PC-9 (cell line): ENCODE data around the gene SPAG5. TPM values are rescaled to one million over a fixed set of nuclear protein-coding genes. Genes with fewer than 3 reads are reported as not detected.

Experiments used
- BruUV-seq: library from RNA; stranded (reverse); fragments of 400-500 nt; replicated peaks from 2 replicates; lab custom pipeline; 2021; lab: Mats Ljungman, UMichigan
- CTCF ChIA-PET: fragments of 300-600 bp; sonication (Branson Sonifier 250); formaldehyde crosslinking; loops from one replicate; lab custom pipeline; 2022; ENCODE audit warnings: antibody characterized with exemption; lab: Charles Lee
- POLR2A ChIA-PET: fragments of 300-600 bp; sonication (Branson Sonifier 250); formaldehyde crosslinking; loops from one replicate; lab custom pipeline; 2022; ENCODE audit warnings: antibody characterized with exemption; ENCODE audit not compliant: unreplicated experiment; lab: Charles Lee
- DNase-seq, 2 experiments: peaks; one replicate each; pipeline versions ENCODE4 v3.0.0 to v3.0.0-alpha.2; 2015 to 2022; ENCODE audit warnings: mixed read lengths in 1 of 2
- H2AFZ ChIP-seq: fragments of 200-600 bp; sonication (generic); 2 replicates; pipeline ENCODE4 v1.8.1; 2017; ENCODE audit warnings: antibody characterized with exemption
- H3F3A ChIP-seq: fragments of 200-600 bp; sonication (generic); 2 replicates; pipeline ENCODE4 v1.8.1; 2017; ENCODE audit warnings: antibody characterized with exemption, mild to moderate bottlenecking, low read depth; ENCODE audit not compliant: insufficient read depth
- H3K27ac ChIP-seq: fragments of 200-600 bp; sonication (generic); 2 replicates; pipeline ENCODE4 v1.6.1; 2016; ENCODE audit warnings: mixed run types
- H3K27me3 ChIP-seq: fragments of 200-600 bp; sonication (generic); 2 replicates; pipeline ENCODE4 v1.6.1; 2016; ENCODE audit warnings: low read depth, mixed run types; ENCODE audit not compliant: insufficient read depth
- H3K36me3 ChIP-seq: fragments of 200-600 bp; sonication (generic); 2 replicates; pipeline ENCODE4 v1.6.1; 2016; ENCODE audit warnings: low read depth, mixed run types
- H3K4me1 ChIP-seq: fragments of 200-600 bp; sonication (generic); replicated peaks from 2 replicates; pipeline ENCODE4 v1.6.1; 2016; ENCODE audit warnings: mixed run types; ENCODE audit not compliant: insufficient read depth
- H3K4me2 ChIP-seq: fragments of 200-600 bp; sonication (generic); 2 replicates; pipeline ENCODE4 v1.6.1; 2017; ENCODE audit warnings: mixed run types
- H3K4me3 ChIP-seq: fragments of 200-600 bp; sonication (generic); 2 replicates; pipeline ENCODE4 v1.6.1; 2016; ENCODE audit warnings: mixed run types
- H3K79me2 ChIP-seq: fragments of 200-600 bp; sonication (generic); 2 replicates; pipeline ENCODE4 v1.6.1; 2017; ENCODE audit warnings: low read depth, mixed run types
- H3K9me2 ChIP-seq: fragments of 200-600 bp; sonication (generic); 2 replicates; pipeline ENCODE4 v1.8.1; 2017; ENCODE audit warnings: mild to moderate bottlenecking; ENCODE audit not compliant: insufficient read depth
- H3K9me3 ChIP-seq: fragments of 200-600 bp; sonication (generic); 2 replicates; pipeline ENCODE4 v1.8.1; 2016; ENCODE audit warnings: low read depth; ENCODE audit not compliant: insufficient read depth
- H4K20me1 ChIP-seq: fragments of 200-600 bp; sonication (generic); 2 replicates; pipeline ENCODE4 v1.8.1; 2017; ENCODE audit not compliant: insufficient read depth
- EZH2 ChIP-seq: fragments of 200-600 bp; sonication (generic); IDR thresholded peaks from 2 replicates; pipeline ENCODE4 v1.8.0; 2017; ENCODE audit warnings: antibody characterized with exemption, low read depth
- intact Hi-C: fragments of 100-400 bp; cut with micrococcal nuclease; formaldehyde crosslinking; loops from one replicate; pipeline ENCODE4 v1.10.0; 2022; ENCODE audit not compliant: unreplicated experiment
- total RNA-seq: library from RNA; stranded (reverse); gene quantifications from 2 replicates; pipeline ENCODE4 v1.2.3, GENCODE V29; 2021
- TF ChIP-seq, protein P1 (sequence below): fragments of 200-600 bp; sonication (generic); conservative IDR thresholded peaks from 2 replicates; pipeline ENCODE4 v1.6.1; 2017; ENCODE audit warnings: mixed run types, antibody characterized with exemption, mild to moderate bottlenecking, moderate library complexity

Gene SPAG5
- total RNA-seq, 1 experiment from 2014 or later, result 101 TPM

- CTCF ChIA-PET, result no interaction called here
- DNase-seq, result no peak
Measured at GRCh38 chr17:28537219-28537610, 61.6 kb downstream of the SPAG5 start.

GRCh38 chr17:28536532-28537218 lies 62.1 kb downstream of the SPAG5 start:
- intact Hi-C loops, result no loop called here
- H3F3A ChIP-seq, result peaks cover 5% of the 10 kb centered on the region; the same call in 1 of the 2 replicates
- no peaks in the 10 kb centered on the region; the same call in 1 of the 2 replicates for H4K20me1 ChIP-seq
- 0 out of 2 replicates have a peak, but pooled peaks cover 6% of the 10 kb centered on the region for H3K4me1 ChIP-seq
- ChIA-PET POLR2A (no interaction called here), CTCF (no interaction called here)
- H3K9me3 ChIP-seq, result no peaks in the 10 kb centered on the region
- no peak overlapping the region for H3K27ac ChIP-seq
- no peak overlapping the region for H3K4me3 ChIP-seq
- H2AFZ ChIP-seq, result no peak overlapping the region
- TF ChIP-seq, protein P1, sequence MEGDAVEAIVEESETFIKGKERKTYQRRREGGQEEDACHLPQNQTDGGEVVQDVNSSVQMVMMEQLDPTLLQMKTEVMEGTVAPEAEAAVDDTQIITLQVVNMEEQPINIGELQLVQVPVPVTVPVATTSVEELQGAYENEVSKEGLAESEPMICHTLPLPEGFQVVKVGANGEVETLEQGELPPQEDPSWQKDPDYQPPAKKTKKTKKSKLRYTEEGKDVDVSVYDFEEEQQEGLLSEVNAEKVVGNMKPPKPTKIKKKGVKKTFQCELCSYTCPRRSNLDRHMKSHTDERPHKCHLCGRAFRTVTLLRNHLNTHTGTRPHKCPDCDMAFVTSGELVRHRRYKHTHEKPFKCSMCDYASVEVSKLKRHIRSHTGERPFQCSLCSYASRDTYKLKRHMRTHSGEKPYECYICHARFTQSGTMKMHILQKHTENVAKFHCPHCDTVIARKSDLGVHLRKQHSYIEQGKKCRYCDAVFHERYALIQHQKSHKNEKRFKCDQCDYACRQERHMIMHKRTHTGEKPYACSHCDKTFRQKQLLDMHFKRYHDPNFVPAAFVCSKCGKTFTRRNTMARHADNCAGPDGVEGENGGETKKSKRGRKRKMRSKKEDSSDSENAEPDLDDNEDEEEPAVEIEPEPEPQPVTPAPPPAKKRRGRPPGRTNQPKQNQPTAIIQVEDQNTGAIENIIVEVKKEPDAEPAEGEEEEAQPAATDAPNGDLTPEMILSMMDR, result no peak
- no peak for TF ChIP-seq EZH2
- BruUV-seq, result no TSS peak
- no peaks in the 10 kb centered on the region for H3K79me2 ChIP-seq
- H3K4me2 ChIP-seq, result no peak overlapping the region
- no peaks in the 10 kb centered on the region for H3K36me3 ChIP-seq
- no peaks in the 10 kb centered on the region for H3K9me2 ChIP-seq
- 0 out of 2 replicates have a peak, but pooled peaks cover 4% of the 10 kb centered on the region for H3K27me3 ChIP-seq
- DNase-seq, result no peak

More at GRCh38 chr17:28537219-28537610, 61.6 kb downstream of the SPAG5 start:
- intact Hi-C loops, result no loop called here
- Histone ChIP-seq H3K27me3 (0 out of 2 replicates have a peak, but pooled peaks cover 4% of the 10 kb centered on the region), H3K4me1 (0 out of 2 replicates have a peak, but pooled peaks cover 6% of the 10 kb centered on the region), H3K4me2 (no peak overlapping the region), H3K4me3 (no peak overlapping the region), H3F3A (peaks cover 5% of the 10 kb centered on the region; the same call in 1 of the 2 replicates), H3K9me2 (no peaks in the 10 kb centered on the region), H3K9me3 (no peaks in the 10 kb centered on the region), H2AFZ (no peak overlapping the region), H3K27ac (no peak overlapping the region), H3K79me2 (no peaks in the 10 kb centered on the region), H4K20me1 (no peaks in the 10 kb centered on the region; the same call in 1 of the 2 replicates), H3K36me3 (no peaks in the 10 kb centered on the region)
- TF ChIP-seq, protein P1, result no peak
- TF ChIP-seq EZH2, result no peak
- POLR2A ChIA-PET, result no interaction called here
- BruUV-seq, result no TSS peak

DNA sequence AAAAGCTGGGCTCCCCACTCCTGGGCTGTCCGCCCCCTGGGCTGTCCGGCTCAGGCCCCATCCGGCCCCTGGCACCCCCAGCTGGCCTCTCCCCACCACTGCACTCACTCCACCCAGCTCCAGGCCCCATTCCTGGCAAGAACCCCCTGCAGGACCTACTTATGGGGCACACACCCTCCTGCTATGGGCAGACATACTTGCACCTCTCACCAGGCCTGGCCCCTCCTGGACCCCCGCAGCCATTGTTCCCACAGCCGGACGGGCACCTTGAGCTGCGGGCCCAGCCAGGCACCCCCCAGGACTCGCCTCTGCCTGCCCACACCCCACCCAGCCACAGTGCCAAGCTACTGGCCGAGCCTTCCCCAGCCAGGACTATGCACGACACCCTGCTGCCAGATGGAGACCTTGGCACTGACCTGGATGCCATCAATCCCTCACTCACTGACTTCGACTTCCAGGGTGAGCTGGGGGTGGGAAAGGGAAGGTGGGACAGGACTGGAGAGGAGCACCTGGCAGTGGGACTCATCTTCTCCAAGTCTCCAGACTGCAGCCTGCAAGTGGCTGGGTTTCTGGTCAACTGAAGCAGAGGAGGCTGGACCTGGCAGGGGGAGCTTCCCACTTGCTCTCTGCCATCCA lies 64.0 kb downstream of the SPAG5 start:
- intact Hi-C loops, result no loop called here
- CTCF ChIA-PET, result no interaction called here

More for the DNA sequence above, 64.0 kb downstream of the SPAG5 start:
- Histone ChIP-seq H3K9me2 (no peaks in the 10 kb centered on the region), H3K27ac (no peak overlapping the region), H3K9me3 (no peaks in the 10 kb centered on the region), H2AFZ (no peak overlapping the region), H4K20me1 (no peaks in the 10 kb centered on the region), H3F3A (no peaks in the 10 kb centered on the region), H3K36me3 (no peaks in the 10 kb centered on the region), H3K4me2 (no peak overlapping the region), H3K79me2 (no peaks in the 10 kb centered on the region), H3K4me3 (no peak overlapping the region), H3K27me3 (peaks cover 7% of the 10 kb centered on the region; the same call in 1 of the 2 replicates), H3K4me1 (0 out of 2 replicates have a peak, but pooled peaks cover 6% of the 10 kb centered on the region)
- BruUV-seq, result no TSS peak
- TF ChIP-seq, protein P1, result no peak
- TF ChIP-seq EZH2, result no peak
- POLR2A ChIA-PET, result no interaction called here
- DNase-seq, result no peak
